Calu3 (cell line): ENCODE results near the gene TM7SF2. TPM values are rescaled to one million over a fixed set of nuclear protein-coding genes. Genes with fewer than 3 reads are reported as not detected.
A peak's percentile ranks its signal among the peaks of the same experiment; 100 is the strongest.
"Not testable (repeated sequence)": the region's sequence is repeated elsewhere in the genome, so short reads cannot be mapped to it uniquely, and the experiment has no call there.

ENCODE experiments used
- BruUV-seq: library from RNA; stranded (reverse); fragments of 400-500 nt; replicated peaks from 2 replicates; lab custom pipeline; 2021; lab: Mats Ljungman, UMichigan
- CTCF ChIA-PET: fragments of 300-600 bp; sonication (Branson Sonifier 250); formaldehyde crosslinking; loops from one replicate; lab custom pipeline; 2022; ENCODE audit warnings: antibody characterized with exemption; lab: Charles Lee
- DNase-seq: peaks from one replicate; pipeline ENCODE4 v3.0.0; 2022
- H3K27ac Mint-ChIP-seq: one replicate; pipeline ENCODE4 v1.8.0; 2022; ENCODE audit warnings: mixed read lengths; ENCODE audit not compliant: unreplicated experiment
- H3K27me3 Mint-ChIP-seq: one replicate; pipeline ENCODE4 v1.8.0; 2022; ENCODE audit warnings: mixed read lengths; ENCODE audit not compliant: unreplicated experiment
- H3K36me3 Mint-ChIP-seq: one replicate; pipeline ENCODE4 v1.8.0; 2022; ENCODE audit warnings: mild to moderate bottlenecking, moderate library complexity, mixed read lengths; ENCODE audit not compliant: insufficient read depth, unreplicated experiment
- H3K4me1 Mint-ChIP-seq: one replicate; pipeline ENCODE4 v1.8.0; 2022; ENCODE audit warnings: mild to moderate bottlenecking, low read depth, mixed read lengths; ENCODE audit not compliant: unreplicated experiment
- H3K4me3 Mint-ChIP-seq: one replicate; pipeline ENCODE4 v1.8.0; 2022; ENCODE audit warnings: mild to moderate bottlenecking, low read depth, moderate library complexity, mixed read lengths; ENCODE audit not compliant: unreplicated experiment
- H3K9me3 Mint-ChIP-seq: one replicate; pipeline ENCODE4 v1.8.0; 2022; ENCODE audit warnings: low read depth, mixed read lengths; ENCODE audit not compliant: unreplicated experiment
- intact Hi-C: fragments of 100-400 bp; cut with micrococcal nuclease; formaldehyde crosslinking; loops from one replicate; pipeline ENCODE4 v1.10.0; 2022; ENCODE audit not compliant: unreplicated experiment
- total RNA-seq: library from RNA; stranded (reverse); gene quantifications from 2 replicates; pipeline ENCODE4 v1.2.3, GENCODE V29; 2022
- TF ChIP-seq, protein P1 (sequence below): fragments of 200-600 bp; IDR thresholded peaks from one replicate; pipeline ENCODE4 v1.8.0; 2022; ENCODE audit warnings: antibody characterized with exemption; ENCODE audit not compliant: unreplicated experiment

TM7SF2 gene
- total RNA-seq, 1 experiment from 2014 or later, result 41.2 TPM

DNA sequence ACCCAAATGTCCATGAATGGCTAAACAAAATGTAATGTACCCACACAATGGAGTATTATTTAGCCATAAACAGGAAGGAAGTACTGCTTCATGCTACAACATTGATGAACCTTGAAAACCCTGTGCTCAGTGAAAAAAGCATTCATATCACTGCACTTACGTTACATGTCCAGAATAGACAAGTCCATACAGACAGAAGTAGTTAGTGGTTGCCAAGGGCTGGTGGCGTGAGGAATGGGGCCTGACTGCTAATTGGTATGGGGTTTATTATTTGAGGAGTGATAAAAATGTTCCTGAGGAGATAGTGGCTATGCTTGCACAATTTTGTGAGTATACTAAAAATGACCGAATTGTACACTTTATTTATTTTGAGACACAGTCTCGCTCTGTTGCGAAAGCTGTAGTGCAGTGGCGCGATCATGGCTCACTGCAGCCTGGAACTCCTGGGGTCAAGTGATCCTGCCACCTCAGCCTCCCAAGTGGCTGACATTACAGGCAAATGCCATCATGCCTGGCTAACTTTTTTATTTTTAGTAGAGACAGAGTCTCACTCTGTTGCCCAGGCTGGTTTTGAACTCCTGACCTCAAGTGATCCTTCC lies 30.3 kb downstream of the TM7SF2 start:
- CTCF ChIA-PET, result no interaction called here
- H3K4me3 Mint-ChIP-seq, result no peak overlapping the region
- intact Hi-C loops, result no loop called here
- no peak for DNase-seq
- no peak overlapping the region for H3K27ac Mint-ChIP-seq
- no TSS peak for BruUV-seq
- H3K27me3 Mint-ChIP-seq, result peaks cover 17% of the 10 kb centered on the region
- TF ChIP-seq, protein P1, sequence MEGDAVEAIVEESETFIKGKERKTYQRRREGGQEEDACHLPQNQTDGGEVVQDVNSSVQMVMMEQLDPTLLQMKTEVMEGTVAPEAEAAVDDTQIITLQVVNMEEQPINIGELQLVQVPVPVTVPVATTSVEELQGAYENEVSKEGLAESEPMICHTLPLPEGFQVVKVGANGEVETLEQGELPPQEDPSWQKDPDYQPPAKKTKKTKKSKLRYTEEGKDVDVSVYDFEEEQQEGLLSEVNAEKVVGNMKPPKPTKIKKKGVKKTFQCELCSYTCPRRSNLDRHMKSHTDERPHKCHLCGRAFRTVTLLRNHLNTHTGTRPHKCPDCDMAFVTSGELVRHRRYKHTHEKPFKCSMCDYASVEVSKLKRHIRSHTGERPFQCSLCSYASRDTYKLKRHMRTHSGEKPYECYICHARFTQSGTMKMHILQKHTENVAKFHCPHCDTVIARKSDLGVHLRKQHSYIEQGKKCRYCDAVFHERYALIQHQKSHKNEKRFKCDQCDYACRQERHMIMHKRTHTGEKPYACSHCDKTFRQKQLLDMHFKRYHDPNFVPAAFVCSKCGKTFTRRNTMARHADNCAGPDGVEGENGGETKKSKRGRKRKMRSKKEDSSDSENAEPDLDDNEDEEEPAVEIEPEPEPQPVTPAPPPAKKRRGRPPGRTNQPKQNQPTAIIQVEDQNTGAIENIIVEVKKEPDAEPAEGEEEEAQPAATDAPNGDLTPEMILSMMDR, result no peak
- H3K4me1 Mint-ChIP-seq, result no peaks in the 10 kb centered on the region
- no peaks in the 10 kb centered on the region for H3K9me3 Mint-ChIP-seq
- no peaks in the 10 kb centered on the region for H3K36me3 Mint-ChIP-seq

DNA sequence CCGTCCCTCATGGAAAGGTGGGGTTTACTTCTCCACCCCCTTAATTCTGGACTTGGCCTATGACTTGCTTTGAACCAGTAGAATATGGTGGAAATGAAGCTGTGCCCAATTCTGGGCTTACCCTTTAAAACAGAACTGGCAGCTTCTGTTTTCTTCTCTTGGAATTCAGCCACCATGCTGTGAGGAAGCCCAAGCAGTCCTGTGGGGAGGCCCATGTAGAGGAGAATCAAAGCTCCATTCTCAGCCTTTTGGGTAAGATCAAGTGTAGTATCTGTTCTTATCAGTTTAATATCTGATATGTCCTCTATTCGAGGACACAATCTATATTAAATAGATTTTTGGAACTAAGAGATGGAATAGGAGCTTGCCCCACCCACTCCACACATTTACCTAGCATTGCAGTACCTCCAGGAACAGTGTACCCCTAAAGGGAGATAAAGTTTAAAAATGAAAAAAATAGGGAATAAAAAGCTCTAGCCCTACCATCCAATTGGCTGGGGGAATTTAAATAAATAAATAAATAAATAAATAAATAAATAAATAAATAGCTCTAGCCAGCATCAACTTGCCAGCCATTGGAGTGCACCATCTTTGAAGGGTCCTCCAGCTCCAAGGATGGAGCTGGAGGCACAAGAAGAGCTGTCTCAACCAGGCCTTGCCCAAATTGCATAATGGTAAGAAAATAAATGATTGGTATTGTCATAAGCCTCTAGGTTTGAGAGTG lies 35.8 kb downstream of the TM7SF2 start:
- H3K27me3 Mint-ChIP-seq, result no peaks in the 10 kb centered on the region
- no peak overlapping the region for H3K27ac Mint-ChIP-seq
- H3K4me1 Mint-ChIP-seq, result peaks cover 31% of the 10 kb centered on the region
- intact Hi-C loops, result no loop called here
- TF ChIP-seq, protein P1, result no peak
- BruUV-seq, result no TSS peak
- no peak for DNase-seq
- H3K9me3 Mint-ChIP-seq, result no peaks in the 10 kb centered on the region
- H3K36me3 Mint-ChIP-seq, result no peaks in the 10 kb centered on the region
- no peak overlapping the region for H3K4me3 Mint-ChIP-seq
- CTCF ChIA-PET, result no interaction called here

DNA sequence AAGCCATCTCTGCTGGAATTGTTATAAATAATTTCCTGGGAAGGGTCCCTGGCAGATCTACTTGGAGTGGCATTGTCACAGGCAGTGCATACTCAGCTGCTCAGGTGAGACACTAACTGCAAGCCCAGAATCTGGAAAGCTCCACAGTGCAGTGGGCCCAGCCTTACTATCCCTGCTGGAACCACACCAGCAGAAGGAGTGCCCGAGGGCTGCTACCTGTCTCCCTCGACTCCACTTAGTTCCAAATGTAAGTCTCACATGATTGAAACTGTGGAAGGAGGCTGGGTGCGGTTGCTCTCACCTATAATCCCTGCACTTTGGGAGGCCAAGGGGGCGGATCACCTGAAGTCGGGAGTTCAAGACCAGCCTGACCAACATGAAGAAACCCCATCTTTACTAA lies 37.0 kb downstream of the TM7SF2 start:
- BruUV-seq, result no TSS peak
- Mint-ChIP-seq H3K9me3 (no peaks in the 10 kb centered on the region), H3K27ac (no peak overlapping the region), H3K36me3 (no peaks in the 10 kb centered on the region), H3K4me1 (peaks cover 43% of the 10 kb centered on the region), H3K4me3 (no peak overlapping the region), H3K27me3 (no peaks in the 10 kb centered on the region)
- intact Hi-C loops, result no loop called here
- DNase-seq, result no peak
- TF ChIP-seq, protein P1, result no peak
- CTCF ChIA-PET, result interaction anchor here (0.6 kb wide), 1 partner anchor 15 kb away, joined by 5 read pairs; no protein-coding TSS in a partner anchor

DNA sequence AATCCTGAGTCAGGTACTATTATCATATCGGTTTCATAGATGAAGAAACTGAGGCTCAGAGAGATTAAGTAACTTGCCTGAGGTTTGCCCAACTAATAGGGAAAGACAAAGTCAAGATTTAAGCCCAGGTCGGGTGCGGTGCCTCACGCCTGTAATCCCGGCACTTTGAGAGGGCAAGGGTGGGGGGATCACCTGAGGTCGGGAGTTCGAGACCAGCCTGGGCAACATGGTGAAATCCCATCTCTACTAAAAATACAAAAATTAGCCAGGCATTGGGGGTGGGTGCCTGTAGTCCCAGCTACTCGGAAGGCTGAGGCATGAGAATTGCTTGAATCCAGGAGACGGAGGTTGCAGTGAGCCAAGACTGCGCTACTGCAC lies 38.4 kb downstream of the TM7SF2 start:
- peak overlapping the region; percentile 57 for H3K27ac Mint-ChIP-seq
- H3K4me1 Mint-ChIP-seq, result peaks cover 45% of the 10 kb centered on the region
- BruUV-seq, H3K36me3 Mint-ChIP-seq, DNase-seq, H3K9me3 Mint-ChIP-seq, CTCF ChIA-PET, H3K27me3 Mint-ChIP-seq: not testable (repeated sequence)
- intact Hi-C loops, result loop anchor here (2.0 kb wide), 2 partner anchors 15 to 31 kb away; partner anchors contain the start of genes CAPN1 and SYVN1
- H3K4me3 Mint-ChIP-seq, result peak overlapping the region; percentile 24
